Activated naive CD4-positive, alpha-beta T cell treated with anti-CD3 and anti-CD28 coated beads, Interleukin-2, amount 50 U/mL, for 72 hours (primary cell): ENCODE results near the gene C2CD2. TPM values are rescaled to one million over a fixed set of nuclear protein-coding genes. Genes with fewer than 3 reads are reported as not detected.

ENCODE experiments used
- ATAC-seq, 2 donors: fragments of 150-1000 bp; cut with Tn5 transposase; 2 replicates each; pipeline ENCODE4 v1.10.0; 2021; ENCODE audit warnings: mild to moderate bottlenecking in 2 of 2, moderate library complexity in 2 of 2
- DNase-seq, 2 donors: peaks; one replicate each; pipeline ENCODE4 v3.0.0; 2021 to 2022; ENCODE audit warnings: low spot score in 2 of 2
- H3K27ac Mint-ChIP-seq, 2 donors: one replicate each; pipeline ENCODE4 v1.8.0; 2022; ENCODE audit warnings: mild to moderate bottlenecking in 2 of 2, mixed read lengths in 2 of 2
- H3K36me3 Mint-ChIP-seq, 2 donors: one replicate each; pipeline ENCODE4 v1.8.0; 2022; ENCODE audit warnings: mixed read lengths in 2 of 2
- H3K9me3 Mint-ChIP-seq, 2 donors: one replicate each; pipeline ENCODE4 v1.8.0; 2022; ENCODE audit warnings: mixed read lengths in 2 of 2
- total RNA-seq, 2 donors: library from RNA; stranded (reverse); gene quantifications; one replicate each; pipeline ENCODE4 v1.2.3, GENCODE V29; 2022

Gene C2CD2
- total RNA-seq, 2 donors from 2014 or later, result 15.8 to 24.7 TPM

DNA sequence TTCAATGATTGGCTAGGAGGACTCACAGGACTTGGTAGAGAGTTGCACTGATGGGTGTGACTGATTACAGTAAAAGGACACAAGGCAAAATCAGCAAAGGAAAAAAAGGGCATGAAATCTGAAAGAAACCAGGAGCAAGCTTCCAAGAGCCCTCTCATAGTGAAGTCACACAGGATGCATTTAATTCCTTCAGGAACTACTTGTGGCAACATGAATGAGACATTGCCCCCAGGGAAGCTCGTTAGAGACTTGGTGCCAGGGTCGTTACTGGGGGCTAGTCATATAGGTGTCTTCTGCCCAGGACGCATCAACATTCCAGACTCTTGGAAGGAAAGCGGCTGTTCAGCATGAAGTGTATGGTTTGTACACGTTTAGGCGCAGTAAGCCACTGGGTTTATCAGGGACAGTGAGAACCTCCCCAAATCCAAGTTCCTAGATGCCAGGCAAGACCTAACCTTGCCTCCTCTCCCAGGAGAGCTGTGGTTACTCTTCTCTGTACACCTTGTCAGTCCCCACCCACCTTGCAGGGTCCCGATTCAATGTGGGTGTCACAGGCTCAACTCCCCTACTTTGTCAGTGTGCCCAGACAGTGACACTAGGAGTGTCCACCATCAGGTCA is 26.0 kb upstream of the C2CD2 start:
- peaks cover 11 to 19% of the 10 kb centered on the region in 2 donors for H3K9me3 Mint-ChIP-seq
- no peak overlapping the region for H3K27ac Mint-ChIP-seq
- DNase-seq, result no peak
- peaks cover 20 to 21% of the 10 kb centered on the region in 2 donors for H3K36me3 Mint-ChIP-seq
- no peak for ATAC-seq

DNA sequence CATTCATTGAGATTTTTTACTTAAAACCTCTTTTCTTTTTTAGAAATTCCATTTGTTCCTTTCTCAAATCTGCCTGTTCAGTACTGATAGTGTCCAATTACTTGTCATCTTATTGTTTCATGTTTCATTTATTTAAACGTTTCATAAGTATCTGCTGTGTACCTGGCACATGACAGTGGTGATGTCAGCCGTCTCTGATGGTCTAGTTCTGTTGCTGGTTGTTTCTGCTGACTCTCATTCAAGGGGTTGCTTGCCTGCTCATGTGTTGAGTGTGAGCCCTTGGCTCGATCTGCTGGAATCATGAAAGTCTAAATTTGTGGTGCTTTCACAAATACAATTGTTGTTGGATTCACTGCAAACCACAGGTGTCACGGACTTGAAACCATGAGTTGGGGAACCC is 25.5 kb upstream of the C2CD2 start:
- ATAC-seq (no peak), DNase-seq (no peak)
- no peak overlapping the region for H3K27ac Mint-ChIP-seq
- peaks cover 20 to 21% of the 10 kb centered on the region in 2 donors for H3K36me3 Mint-ChIP-seq
- H3K9me3 Mint-ChIP-seq, result peaks cover 11 to 19% of the 10 kb centered on the region in 2 donors

DNA sequence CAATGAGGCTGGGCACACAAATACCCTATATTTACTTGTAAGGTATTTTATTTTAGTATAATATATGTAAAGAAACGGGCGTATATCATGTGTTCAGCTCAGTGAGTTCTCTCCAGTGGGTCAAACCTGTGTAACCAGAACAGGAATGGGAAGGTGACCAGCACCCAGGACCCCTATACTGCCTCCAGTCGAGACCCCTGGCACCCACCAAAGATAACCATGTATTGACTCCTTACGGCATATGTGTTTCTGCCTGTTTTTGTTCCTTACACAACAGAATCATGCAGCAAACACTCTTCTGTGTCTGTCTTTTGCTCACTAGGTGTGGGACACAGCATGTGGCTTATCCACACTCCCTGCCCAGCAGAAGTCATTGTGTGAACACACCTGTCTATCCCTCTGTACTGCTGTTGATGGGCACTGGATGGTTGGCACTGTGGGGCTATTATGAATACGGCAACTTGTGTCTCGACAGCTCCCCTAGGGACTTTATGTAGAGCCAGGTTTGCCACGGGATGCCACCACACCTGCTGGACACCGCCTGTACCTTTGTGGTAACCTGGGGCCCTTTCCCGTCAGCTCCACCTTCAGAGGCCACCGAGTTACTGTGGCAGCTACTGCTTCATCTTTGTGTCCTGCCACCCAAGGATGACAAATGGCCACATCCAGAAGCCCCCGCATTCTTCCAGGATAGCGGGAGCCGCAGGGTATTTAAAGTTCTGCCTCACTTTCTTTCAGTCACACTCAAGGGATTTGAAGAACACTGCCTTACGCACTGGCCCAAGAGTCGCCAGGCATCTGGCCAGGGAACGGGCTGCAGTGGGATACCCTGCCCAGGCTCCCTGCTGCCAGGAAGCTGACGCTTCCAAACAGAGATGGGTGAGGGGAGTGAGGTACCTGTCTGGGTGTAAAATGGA is 23.5 kb upstream of the C2CD2 start:
- Mint-ChIP-seq H3K27ac (no peak overlapping the region), H3K9me3 (peaks cover 6 to 18% of the 10 kb centered on the region in 2 donors), H3K36me3 (peaks cover 10 to 22% of the 10 kb centered on the region in 2 donors)
- DNase-seq, result no peak
- ATAC-seq, result no peak

DNA sequence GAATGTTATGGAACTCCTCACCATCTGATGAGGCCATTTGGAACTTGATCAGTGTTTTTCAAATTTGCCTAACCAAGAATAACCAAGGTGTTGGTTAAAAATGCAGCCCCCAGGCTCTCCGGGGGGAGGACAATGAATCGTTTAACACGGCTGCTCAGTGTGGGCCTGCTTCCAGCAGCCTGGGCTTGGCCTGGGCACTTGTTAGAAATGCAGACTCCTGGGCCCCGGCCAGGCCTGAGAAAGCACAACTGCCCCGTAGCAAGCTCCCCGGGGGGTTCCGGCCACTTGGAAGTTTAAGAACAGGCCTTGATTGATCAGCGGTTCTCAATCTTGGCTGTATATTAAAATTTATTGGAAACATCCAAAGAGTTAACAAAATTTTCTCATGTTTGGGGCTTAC is 22.8 kb upstream of the C2CD2 start:
- H3K36me3 Mint-ChIP-seq, result peaks cover 8 to 20% of the 10 kb centered on the region in 2 donors
- no peak for ATAC-seq
- H3K9me3 Mint-ChIP-seq, result peaks cover 5 to 17% of the 10 kb centered on the region in 2 donors
- no peak overlapping the region for H3K27ac Mint-ChIP-seq
- DNase-seq, result no peak

DNA sequence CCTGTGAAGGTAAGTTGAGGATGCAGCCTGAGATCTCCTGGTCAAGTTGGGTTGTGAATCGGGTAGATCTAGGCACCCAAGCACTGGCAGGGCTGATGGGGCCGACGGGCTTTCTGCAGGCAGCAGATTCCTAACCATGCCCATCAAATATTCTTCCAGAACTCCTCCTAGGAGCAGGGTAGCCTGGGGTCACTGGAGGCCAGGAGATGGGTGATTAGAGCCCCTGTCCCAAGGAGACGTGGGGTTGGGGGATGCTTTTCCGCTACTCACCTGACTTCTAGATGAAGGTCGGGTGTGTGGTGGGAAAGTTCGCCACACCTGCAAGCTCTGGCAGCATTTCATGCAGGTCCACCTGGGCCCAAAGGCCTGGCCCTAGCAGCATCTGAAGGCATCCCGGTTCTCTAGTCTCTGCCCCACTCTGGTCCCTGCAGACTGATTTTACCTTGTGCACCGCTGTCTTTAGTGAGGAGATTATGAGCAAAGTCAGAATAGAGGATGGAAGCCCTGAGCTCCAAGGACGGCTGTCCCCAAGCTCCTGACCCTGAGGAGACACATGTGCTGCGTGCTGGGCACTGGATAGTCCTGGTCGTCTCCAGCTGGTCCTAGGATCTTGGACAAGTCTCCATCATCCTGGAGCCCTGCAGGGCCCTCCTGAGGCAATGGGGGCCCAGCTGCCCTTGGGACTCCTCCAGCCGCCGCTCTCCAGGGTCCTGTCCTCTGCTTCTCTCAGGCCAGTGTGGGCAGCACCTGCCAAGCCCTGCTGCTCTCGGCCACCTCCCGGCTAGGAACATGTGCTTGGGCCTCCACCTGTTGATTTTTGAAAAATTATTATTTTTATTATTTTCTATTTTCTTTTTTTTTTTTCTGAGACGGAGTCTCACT is 21.8 kb upstream of the C2CD2 start:
- Mint-ChIP-seq H3K27ac (no peak overlapping the region), H3K36me3 (peaks cover 8 to 20% of the 10 kb centered on the region in 2 donors), H3K9me3 (peaks cover 5 to 17% of the 10 kb centered on the region in 2 donors)
- no peak for DNase-seq
- no peak for ATAC-seq

DNA sequence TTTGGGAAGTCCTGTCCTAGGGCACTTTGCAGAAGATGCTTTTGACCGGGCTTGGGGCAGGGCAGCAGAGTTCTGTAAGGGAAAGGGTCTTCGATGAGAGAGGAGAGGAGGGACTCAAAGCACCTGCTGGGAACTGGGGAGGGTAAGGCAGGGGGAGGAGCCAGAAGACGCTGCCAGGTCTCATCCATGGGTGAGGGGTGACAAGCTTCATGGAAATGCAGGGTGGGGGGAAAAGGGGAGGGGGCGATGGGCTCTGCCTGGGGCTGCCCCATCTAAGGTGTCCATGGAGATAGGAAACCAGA is 20.9 kb upstream of the C2CD2 start:
- peaks cover 5 to 16% of the 10 kb centered on the region in 2 donors for H3K9me3 Mint-ChIP-seq
- ATAC-seq (no peak), DNase-seq (peak in 1 of 2 donors; percentile 11)
- H3K27ac Mint-ChIP-seq, result peak overlapping the region in 1 of 2 donors; percentile 81
- peaks cover 8 to 20% of the 10 kb centered on the region in 2 donors for H3K36me3 Mint-ChIP-seq

DNA sequence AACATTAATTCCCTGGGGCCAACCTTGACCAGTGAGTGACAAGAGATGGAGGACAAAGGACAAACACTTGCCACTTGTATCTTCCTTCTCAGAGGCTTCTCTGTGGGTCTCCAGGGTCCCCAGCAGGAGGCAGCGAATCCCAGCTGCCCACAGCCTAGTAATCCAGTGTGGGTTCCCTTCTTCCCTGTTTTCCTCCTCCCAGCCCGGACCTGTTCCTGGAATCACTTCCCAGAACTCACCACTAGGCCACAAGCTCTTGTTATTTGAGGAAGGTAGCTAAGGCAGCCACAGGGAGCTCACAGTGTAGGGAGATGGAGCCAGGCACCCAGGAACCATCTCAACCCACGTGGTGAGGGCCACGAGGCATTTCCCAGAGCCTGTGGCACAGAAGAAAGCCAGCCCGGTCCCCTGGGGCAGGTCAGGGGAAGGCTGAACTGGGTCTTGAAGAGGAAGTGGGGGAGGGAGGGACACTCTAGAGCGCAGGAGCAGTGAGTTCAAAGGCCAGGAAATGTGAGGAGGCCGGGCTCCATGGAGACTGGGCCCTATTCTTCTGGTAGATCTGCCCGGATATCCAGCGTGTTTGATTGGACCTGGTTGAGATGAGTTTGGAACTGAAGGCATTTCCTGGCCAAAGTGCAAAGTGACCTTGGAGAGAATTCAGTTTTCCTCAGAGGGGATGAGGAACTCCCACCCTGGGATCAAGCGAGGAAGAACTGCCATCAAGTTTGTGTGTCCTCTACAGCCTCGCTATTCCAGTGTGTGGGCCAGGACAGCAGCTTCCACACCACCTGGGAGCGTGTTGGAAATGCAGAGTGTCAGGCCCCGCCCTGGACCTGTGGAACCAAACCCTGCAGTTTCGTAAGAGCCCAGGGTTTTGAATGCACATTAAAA is 20.3 kb upstream of the C2CD2 start:
- peaks cover 5 to 10% of the 10 kb centered on the region in 2 donors for H3K9me3 Mint-ChIP-seq
- ATAC-seq, result peak; percentile 40 to 82
- peaks cover 2 to 14% of the 10 kb centered on the region in 2 donors for H3K36me3 Mint-ChIP-seq
- peak in 1 of 2 donors; percentile 55 for DNase-seq
- peak overlapping the region; percentile 75 to 81 for H3K27ac Mint-ChIP-seq

DNA sequence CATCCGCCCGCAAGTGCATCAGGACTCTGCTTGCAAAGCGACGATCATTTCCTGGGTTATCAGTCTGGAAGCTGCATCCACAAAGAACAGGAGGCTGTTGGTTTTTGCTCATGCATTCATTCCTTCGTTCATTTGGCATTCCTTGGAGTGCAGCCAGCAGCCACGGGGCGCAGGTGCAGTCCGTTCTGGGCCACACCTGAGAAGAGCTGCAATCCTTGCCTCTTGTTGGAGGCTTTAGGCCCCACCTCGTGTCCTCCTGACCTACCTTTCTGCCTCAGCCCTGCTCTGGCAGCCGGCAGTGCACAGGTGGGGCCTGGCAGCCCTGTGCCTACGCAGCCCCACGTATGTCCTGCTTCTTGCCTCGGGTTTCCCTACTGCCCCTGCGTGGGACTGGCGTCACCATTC is 19.6 kb upstream of the C2CD2 start:
- H3K27ac Mint-ChIP-seq, result peak overlapping the region in 1 of 2 donors; percentile 81
- DNase-seq, result peak in 1 of 2 donors; percentile 34

DNA sequence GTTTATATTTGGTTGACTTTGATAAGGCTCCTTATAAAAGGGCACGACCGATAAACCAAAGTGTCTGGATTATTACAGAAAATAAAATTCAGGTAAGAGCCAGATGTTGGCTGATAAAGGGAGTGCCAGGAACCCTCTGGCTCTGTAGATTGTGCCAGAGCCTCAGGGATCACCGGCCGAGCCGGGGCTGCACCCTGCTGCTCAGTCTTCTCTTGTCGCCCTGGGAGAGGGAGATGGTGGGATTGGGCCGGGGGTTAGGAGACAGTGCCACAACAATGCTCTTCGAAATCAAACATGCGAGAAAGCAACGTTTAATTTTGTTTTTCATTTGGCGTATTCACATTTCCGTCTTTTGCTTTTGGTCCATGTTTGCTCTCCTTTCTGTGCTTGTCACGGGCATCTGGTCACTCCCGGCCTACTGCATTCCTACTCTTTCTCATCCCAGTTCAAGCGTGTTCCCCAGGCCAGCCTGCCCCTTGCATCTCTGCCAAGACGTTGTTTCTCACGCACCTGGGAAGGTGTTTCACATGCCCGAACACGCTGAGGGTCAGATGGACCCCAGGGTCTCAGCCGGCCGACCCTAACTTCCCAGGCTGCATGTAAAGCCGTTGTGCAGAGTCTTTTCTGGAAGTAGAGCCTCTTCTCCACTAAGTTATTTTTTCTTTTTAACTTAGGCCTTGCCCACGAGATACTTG is 18.8 kb upstream of the C2CD2 start:
- DNase-seq (no peak), ATAC-seq (no peak)
- H3K27ac Mint-ChIP-seq, result peak overlapping the region in 1 of 2 donors; percentile 81
- peaks cover 5 to 8% of the 10 kb centered on the region in 2 donors for H3K9me3 Mint-ChIP-seq
- H3K36me3 Mint-ChIP-seq, result peaks cover 0 to 12% of the 10 kb centered on the region in 2 donors

More for the DNA sequence above, 19.6 kb upstream of the C2CD2 start:
- no peak for ATAC-seq
- Mint-ChIP-seq H3K36me3 (peaks cover 0 to 12% of the 10 kb centered on the region in 2 donors), H3K9me3 (peaks cover 5 to 8% of the 10 kb centered on the region in 2 donors)

DNA sequence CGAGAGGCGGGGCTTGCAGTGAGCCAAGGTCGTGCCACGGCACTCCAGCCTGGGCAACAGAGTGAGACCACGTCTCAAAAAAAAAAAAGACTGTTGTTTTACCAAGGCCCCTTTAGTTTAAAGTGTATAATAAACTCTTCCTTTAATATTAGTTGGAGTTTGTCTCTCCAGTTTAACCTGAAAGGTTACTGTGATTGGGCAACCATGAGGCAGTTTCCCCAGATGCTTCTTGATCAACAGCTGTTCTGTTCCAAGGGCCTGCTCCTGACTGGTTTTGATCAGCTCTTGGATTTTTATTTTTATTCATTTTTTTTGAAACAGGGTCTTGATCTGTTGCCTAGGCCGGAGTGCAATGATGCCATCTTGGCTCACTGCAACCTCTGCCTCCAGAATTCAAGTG is 18.1 kb upstream of the C2CD2 start:
- no peak overlapping the region for H3K27ac Mint-ChIP-seq
- peaks cover 0 to 12% of the 10 kb centered on the region in 2 donors for H3K36me3 Mint-ChIP-seq
- ATAC-seq, result no peak
- peak in 1 of 2 donors; percentile 21 for DNase-seq
- H3K9me3 Mint-ChIP-seq, result peaks cover 5 to 8% of the 10 kb centered on the region in 2 donors

DNA sequence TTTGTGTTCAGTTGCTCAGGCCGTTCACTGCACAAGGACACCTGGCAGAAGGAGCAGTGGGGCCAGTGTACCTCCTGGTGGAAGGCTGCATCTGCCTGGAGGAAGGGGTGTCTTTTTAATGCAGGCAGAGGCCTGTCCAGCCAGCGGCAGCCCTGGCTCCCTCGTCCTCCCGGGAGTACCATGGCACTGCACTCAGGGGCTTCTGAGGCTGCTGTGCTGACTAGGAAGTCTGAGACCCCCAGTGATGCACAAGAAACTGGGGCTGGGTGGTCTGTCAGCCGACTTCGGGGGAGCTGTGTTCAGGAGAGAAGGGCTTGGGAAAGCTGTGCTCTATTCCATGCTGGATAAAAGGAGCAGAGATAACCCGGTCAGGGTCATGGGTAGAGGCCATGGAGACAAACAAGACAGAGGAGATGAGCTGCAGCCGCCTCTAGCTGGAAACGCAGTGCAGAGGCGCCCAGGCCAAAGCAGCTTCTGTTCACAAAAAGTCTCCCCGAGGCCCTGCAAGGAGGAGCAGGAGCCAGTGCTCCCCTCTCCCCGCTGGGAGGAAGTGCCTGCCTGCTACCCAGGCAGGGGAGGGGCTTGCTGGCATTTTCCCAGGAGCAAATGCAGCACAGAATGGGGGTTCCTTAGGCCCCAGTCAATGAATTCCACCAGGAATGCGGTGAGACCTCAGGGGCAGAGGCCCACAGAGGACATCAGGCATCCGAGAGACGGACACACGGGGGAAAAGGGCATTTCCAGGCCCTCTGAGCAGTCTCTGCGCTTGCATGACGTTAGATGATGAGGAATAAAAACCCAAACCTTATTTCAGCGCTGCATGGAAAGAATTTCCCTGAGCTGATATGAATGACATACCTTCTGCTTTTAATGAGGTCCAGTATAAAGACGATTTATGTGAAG is 17.2 kb upstream of the C2CD2 start:
- ATAC-seq, result no peak
- Mint-ChIP-seq H3K9me3 (peaks cover 5 to 8% of the 10 kb centered on the region in 2 donors), H3K36me3 (peaks cover 0 to 12% of the 10 kb centered on the region in 2 donors), H3K27ac (no peak overlapping the region)
- DNase-seq, result peak in 1 of 2 donors; percentile 42

DNA sequence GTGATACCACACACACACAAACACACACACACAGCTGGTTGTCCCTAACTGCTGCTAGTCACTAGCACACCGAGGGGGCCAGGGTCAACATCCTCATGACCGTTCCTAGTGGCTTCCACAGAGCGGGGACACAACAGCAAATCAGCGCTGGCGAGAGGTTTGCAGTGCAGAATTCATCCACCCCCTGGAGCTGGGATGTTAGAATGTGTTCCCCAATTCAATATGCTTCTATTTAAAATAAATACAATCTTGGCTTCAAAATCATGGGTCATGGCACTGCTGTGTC is 16.2 kb upstream of the C2CD2 start:
- no peak overlapping the region for H3K27ac Mint-ChIP-seq

DNA sequence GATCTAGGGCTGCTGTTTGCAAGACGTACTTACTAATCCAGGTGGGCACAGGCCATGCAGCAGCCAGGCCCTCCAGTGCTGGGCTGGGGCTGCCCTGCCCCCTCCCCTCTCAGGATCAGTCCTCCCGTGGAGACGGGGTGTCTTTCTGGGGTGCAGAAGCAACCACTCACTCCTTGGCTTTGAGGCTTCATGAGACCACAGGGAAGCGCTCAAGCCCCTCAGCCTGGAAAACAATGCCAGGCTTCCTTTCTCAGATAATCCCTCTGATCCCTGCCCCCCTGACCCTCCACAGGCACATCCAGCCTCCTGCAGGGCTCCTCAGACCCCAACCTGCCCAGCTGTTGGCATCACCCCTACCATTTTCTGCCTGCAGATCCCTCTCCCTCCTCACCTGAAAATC is 13.9 kb upstream of the C2CD2 start:
- peak in 1 of 2 donors; percentile 38 for DNase-seq
- no peak for ATAC-seq
- Mint-ChIP-seq H3K27ac (peak overlapping the region; percentile 8 to 54), H3K9me3 (peaks cover under 1% of the 10 kb centered on the region in 2 donors), H3K36me3 (peaks cover 0 to 2% of the 10 kb centered on the region in 2 donors)

More for the DNA sequence above, 16.2 kb upstream of the C2CD2 start:
- no peak for ATAC-seq
- DNase-seq, result peak in 1 of 2 donors; percentile 13
- Mint-ChIP-seq H3K9me3 (peaks cover 5 to 8% of the 10 kb centered on the region in 2 donors), H3K36me3 (peaks cover 0 to 12% of the 10 kb centered on the region in 2 donors)

DNA sequence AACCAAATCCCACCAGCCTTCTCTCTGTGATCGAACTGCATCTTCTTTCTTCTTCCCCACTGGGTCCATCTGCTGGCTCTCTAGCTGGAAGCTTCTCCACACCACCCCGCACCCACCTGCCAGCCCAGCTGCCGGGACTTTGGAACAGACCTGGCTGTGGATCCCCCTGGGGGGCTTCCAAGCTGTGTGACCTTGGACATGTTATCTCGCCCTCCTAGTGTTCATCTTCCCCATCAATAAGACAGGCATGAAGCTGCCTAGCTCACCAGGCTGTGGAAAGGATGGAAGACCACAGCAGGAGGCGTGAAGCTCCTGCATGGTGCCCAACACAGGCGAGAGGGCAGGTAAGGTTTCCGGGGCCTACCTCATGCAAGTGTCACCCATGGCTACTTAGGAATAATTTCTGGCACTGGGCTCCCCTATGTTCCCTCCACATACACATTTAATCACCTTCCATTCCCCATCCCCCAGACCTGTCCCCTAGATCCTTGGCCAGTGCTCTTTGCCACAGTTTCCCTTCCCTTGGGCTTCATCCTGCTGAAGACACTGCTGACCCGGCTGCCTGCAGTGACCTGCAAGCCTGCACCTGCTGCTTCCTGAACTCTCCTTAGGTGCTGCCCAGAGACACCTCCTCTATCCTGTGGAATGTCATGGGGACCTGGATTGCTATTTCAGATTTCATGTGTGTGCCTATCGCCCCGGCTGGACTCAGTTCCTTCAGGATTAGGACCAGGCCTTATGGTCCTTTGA is 13.2 kb upstream of the C2CD2 start:
- H3K36me3 Mint-ChIP-seq, result no peaks in the 10 kb centered on the region
- DNase-seq (peak in 1 of 2 donors; percentile 47), ATAC-seq (no peak)
- H3K27ac Mint-ChIP-seq, result peak overlapping the region in 1 of 2 donors; percentile 54
- H3K9me3 Mint-ChIP-seq, result no peaks in the 10 kb centered on the region
